Left kidney (tissue), 2 donors: ENCODE data around the gene SNX14. TPM values are rescaled to one million over a fixed set of nuclear protein-coding genes. Genes with fewer than 3 reads are reported as not detected.
"Not testable (repeated sequence)": the region's sequence is repeated elsewhere in the genome, so short reads cannot be mapped to it uniquely, and the experiment has no call there.

ENCODE experiments used
- DNase-seq: peaks from one replicate; pipeline ENCODE4 v3.0.0-alpha.2; 2013
- polyA plus RNA-seq: library from polyadenylated mRNA; unstranded; fragments of 120-200 nt; gene quantifications from one replicate; pipeline ENCODE4 v1.2.1, GENCODE V29; 2013; ENCODE audit not compliant: insufficient read length

The SNX14 gene
- polyA plus RNA-seq, 1 donor: 179 TPM

- DNase-seq: not testable (repeated sequence)
Observed at GRCh38 chr6:85524281-85524680, 69.4 kb downstream of the SNX14 start.

DNA sequence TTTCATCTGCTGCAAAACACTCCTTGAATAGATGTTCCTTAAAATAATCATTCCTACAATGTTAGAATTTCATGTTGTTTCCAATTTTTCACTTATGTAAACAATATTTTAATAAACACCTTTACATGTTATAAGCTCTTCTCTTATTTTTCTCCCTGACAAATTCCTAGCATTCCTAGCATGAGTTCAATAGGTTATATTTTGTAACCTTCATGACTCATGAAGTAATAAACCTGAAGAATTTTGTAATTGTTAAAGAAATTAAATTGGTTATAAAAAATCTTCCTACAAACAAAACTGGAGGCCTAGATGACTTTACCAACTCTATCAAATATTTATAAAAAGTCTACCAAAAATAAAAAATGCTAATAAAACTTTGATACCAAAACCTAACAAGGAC is 77.5 kb downstream of the SNX14 start:
- no peak for DNase-seq

DNA sequence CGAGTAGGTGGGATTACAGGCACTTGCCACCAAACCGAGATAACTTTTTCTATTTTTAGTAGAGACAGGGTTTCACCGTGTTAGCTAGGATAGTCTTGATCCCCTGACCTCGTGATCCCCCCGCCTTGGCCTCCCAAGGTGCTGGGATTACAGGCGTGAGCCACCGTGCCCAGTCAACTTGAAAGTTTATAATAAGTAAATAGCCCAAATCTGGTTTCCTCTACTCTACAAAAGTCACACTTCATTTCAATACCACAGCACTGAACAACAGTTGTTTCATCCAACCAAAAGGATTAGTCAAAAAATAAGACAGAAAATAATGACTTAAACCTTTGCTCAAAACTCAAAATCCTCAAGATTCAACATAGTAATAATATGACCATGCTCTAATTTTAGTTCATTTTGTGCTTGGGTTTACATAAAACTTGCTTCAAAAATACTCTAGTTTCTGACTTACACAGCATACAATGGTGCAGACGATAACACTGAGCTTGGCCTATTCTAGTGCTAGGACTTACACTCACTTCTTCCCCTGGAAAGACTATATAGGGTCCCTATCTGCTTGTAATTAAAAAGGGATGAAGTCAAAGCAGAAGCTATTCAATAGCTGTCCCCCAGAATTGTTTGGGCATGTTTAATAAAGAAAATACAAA is 87.1 kb downstream of the SNX14 start:
- DNase-seq: no peak

- DNase-seq: no peak
Observed at GRCh38 chr6:85498596-85499258, 94.9 kb downstream of the SNX14 start.

DNA sequence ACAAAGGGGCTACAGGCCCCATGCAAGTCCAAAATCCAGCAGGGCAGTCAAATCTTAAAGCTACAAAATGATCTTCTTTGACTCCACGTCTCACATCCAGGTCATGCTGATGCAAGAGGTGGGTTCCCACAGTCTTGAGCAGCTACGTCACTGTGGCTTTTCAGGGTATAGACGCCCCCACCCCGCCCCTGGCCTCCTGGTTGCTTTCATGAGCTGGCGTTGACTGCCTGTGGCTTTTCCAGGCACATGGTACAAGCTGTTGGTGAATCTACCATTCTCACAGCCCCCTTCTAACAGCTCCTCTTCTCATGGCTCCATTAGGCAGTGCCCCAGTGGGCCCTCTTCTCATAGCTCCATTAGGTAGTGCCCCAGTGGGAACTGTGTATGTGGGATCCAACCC is 96.8 kb downstream of the SNX14 start:
- DNase-seq: no peak

GRCh38 chr6:85496009-85496579 is 97.6 kb downstream of the SNX14 start:
- no peak for DNase-seq

DNA sequence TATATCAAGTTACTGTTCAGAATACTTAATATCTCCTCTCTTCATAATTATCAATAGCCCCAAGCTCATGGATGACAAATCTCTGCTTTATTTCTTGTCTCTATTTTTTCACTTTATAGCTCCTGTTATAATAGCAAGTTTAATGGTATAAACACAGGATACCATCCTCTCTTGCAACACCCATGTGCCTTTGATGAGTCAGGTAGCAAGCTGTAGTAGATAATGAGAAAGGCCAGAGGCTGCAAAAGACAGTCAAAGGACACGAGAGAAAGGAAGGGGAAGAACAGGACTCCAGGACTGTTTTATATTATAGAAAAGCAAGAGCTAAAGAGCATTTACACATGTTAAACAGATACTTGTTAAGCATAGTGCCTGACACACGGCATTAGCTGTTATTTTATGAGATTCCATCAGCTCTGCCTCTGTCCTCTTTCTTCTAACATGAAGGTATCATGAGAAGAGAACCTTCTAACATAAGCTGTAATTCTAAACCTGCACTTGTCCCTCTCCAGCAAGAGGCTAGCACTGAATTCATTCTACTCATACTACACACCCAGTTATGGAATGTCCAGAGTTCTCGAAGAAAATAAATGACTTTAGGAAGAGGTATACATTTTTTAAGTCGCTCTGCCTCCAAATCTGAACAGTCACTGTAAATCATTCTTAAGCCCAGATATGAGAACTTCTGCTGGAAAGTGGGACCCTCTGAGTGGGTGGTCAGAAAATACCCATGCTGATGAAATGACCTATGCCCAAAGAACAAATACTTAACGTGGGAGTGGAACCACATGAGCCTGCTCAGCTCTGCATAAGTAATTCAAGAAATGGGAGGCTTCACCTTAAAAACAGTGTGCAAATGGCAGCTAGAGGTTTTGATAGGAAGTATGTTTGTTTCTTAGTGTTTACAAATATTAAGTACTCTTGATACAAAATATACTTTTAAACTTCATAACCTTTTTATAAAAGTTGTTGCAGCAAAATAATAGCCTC is 98.8 kb downstream of the SNX14 start:
- no peak for DNase-seq

GRCh38 chr6:85493389-85493788 is 100.3 kb downstream of the SNX14 start:
- DNase-seq: no peak

- no peak for DNase-seq
Observed at GRCh38 chr6:85490516-85491248, 103.0 kb downstream of the SNX14 start.

DNA sequence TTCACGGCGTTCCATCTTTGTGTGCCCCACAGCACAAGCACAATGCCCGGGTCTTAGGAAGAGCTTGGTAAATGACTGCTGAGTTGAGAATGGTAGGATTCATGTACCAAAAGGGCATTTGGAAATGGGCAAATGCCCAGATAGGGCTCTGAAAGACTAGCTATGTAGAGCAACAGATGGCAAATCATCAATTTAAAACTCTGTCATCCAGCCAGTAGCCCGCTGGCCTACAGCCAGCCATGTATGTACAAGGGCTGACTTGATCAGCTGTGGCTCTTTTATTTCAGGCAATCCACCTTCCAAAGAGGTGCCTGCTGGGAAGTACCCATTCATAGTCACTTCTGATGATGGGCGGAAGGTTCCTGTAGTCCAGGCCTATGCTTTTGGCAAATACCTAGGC is 108.7 kb downstream of the SNX14 start:
- DNase-seq: no peak

GRCh38 chr6:85483846-85484245 is 109.8 kb downstream of the SNX14 start:
- DNase-seq: no peak

- peak; percentile 52 for DNase-seq
Observed at GRCh38 chr6:85482905-85483700, 110.6 kb downstream of the SNX14 start.

DNA sequence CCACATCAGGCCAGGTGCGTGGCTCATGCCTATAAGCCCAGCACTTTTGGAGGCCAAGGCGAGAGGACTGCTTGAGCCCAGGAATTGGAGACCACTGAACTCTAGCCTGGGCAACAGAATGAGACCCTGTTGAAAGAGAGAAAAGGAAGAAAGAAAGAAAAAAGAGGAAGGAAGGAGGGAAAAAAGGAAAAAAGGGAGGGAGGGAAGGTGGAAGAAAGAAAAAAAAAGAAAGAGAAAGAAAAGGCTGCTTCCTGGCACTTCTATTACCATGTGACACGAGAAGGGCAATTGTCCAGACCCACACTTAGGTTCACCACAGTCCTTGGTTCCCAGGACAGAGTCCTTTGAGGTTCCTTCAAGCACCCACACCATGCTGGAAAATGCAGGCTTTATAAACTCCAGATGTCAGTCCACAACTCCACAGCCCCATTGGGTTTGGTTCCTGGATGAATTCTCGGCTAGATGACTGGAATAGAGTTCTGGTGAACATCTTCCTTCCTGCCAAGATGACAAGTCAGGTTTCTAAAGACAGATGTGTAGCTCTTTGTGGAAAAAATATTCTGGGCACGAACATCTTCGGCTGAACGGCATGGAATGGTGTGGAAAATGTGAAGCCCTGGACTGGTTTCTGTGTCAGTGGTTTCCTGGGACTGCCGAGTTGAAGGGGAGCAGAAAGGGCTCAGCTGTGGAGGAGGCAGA is 111.3 kb downstream of the SNX14 start:
- no peak for DNase-seq

GRCh38 chr6:85479208-85479607 is 114.5 kb downstream of the SNX14 start:
- no peak for DNase-seq

GRCh38 chr6:85476532-85476931 is 117.1 kb downstream of the SNX14 start:
- no peak for DNase-seq

DNA sequence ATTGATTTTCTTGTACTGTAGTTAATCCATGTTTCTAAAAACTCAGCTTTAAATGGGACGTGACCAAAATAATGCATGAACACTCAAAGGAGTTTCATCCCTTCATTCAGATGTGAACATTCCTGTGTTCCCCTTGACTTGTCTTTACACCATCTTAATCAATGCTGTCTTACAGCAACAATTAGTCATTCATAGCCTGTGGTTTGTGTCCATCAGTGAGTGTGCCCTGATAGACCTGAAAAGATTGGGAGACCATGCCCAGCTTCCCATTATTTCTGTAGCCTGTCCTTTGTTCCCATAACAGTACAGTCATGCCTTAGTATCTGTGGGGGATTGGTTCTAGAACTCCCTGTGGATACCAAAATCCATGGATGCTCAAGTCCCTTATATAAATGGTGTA is 119.9 kb downstream of the SNX14 start:
- DNase-seq: no peak

GRCh38 chr6:85472744-85473143 is 120.9 kb downstream of the SNX14 start:
- no peak for DNase-seq

DNA sequence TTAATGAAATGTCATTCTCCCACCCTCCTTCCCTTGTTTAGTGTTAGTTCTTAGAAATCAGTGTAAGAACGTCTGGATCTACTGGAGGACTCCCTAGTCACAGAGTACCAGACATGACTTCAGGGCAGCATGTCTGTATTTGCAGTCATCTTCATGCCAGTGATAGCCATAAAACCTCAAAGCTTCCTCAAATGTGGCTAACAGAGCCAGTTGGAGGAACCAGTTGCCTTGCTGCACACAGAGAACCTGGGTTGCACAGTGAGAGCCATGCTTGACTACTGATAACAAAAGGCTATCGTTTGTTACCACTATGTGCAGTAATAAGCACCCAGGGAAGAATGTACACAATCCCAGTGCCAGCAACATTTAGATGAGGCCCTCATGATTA is 123.6 kb downstream of the SNX14 start:
- DNase-seq: no peak

DNA sequence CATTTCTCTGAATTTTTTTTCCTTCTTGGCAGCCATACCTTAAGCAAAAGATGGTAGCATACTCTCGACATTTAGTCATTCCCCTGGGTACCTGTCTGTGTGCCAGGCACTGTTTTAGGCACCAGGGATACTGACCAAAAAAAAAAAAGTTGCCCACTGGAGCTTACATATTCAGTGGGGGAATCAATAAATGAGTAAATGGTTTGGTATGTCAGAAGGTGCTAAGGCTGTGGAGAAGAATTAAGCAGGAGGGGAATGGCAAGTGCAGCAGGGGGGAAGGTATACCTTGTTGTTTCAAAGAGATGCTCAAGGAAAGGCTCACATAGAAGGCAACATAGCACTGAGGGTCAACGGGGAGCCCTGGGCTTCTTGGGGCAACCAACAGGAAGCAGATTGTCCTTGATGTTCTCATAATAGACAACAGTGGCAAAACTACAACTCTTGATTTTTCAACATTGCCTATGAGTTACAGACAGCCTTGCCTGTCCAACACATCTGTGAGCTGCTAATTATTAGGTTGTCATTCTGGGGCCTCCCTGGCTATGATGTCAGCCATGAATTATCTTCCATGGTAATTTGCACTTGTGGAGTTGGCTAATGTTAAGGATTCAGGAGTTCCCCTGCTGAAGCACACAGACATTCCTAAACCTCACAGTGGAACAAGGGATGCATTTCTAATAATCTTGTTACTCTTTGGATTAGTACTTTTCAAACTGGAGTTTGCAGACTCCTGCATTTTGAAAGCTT is 124.2 kb downstream of the SNX14 start:
- no peak for DNase-seq

- no peak for DNase-seq
Observed at GRCh38 chr6:85468326-85468725, 125.3 kb downstream of the SNX14 start.
